HUES48 (cell line): ENCODE measurements around the gene RPA3.

Source experiments
- H3K27ac ChIP-seq: one replicate; pipeline ENCODE4 v1.7.0; 2013; ENCODE audit warnings: low read depth, low read length, inconsistent platforms
- H3K27me3 ChIP-seq: 2 replicates; pipeline ENCODE4 v1.6.1; 2013; ENCODE audit warnings: mild to moderate bottlenecking, low read length; ENCODE audit not compliant: control insufficient read depth, insufficient read depth
- H3K36me3 ChIP-seq: 2 replicates; pipeline ENCODE4 v1.6.1; 2013; ENCODE audit warnings: low read length; ENCODE audit not compliant: control insufficient read depth, insufficient read depth
- H3K4me1 ChIP-seq: 2 replicates; pipeline ENCODE4 v1.6.1; 2013; ENCODE audit warnings: mild to moderate bottlenecking, low read length; ENCODE audit not compliant: control insufficient read depth, insufficient read depth
- H3K4me3 ChIP-seq: 2 replicates; pipeline ENCODE4 v1.5.1; 2013; ENCODE audit warnings: mild to moderate bottlenecking, low read depth, low read length
- H3K9ac ChIP-seq: 2 replicates; pipeline ENCODE4 v1.6.1; 2013; ENCODE audit warnings: mild to moderate bottlenecking, low read depth, low read length, moderate library complexity
- H3K9me3 ChIP-seq: 2 replicates; pipeline ENCODE4 v1.6.1; 2013; ENCODE audit warnings: low read length; ENCODE audit not compliant: control insufficient read depth, insufficient read depth

Gene RPA3

GRCh38 chr7:7705318-7705717, 13.1 kb downstream of the RPA3 start:
- H3K4me3 ChIP-seq: no peak overlapping the region
- H3K4me1 ChIP-seq: peaks cover 56% of the 10 kb centered on the region
- H3K9ac ChIP-seq: no peak overlapping the region
- no peaks in the 10 kb centered on the region for H3K36me3 ChIP-seq
- no peaks in the 10 kb centered on the region for H3K27me3 ChIP-seq
- no peaks in the 10 kb centered on the region for H3K9me3 ChIP-seq
- no peak overlapping the region for H3K27ac ChIP-seq

- Histone ChIP-seq H3K27me3 (no peaks in the 10 kb centered on the region), H3K36me3 (no peaks in the 10 kb centered on the region), H3K27ac (no peak overlapping the region), H3K9me3 (no peaks in the 10 kb centered on the region), H3K9ac (no peak overlapping the region), H3K4me1 (peaks cover 52% of the 10 kb centered on the region), H3K4me3 (no peak overlapping the region)
Measured at GRCh38 chr7:7704867-7705266, 13.5 kb downstream of the RPA3 start.

GRCh38 chr7:7703427-7703826, 15.0 kb downstream of the RPA3 start:
- H3K27ac ChIP-seq: no peak overlapping the region
- H3K36me3 ChIP-seq: no peaks in the 10 kb centered on the region
- no peaks in the 10 kb centered on the region for H3K9me3 ChIP-seq

GRCh38 chr7:7702826-7703225, 15.6 kb downstream of the RPA3 start:
- Histone ChIP-seq H3K4me3 (no peak overlapping the region), H3K27me3 (no peaks in the 10 kb centered on the region), H3K36me3 (no peaks in the 10 kb centered on the region), H3K9me3 (no peaks in the 10 kb centered on the region), H3K4me1 (peaks cover 31% of the 10 kb centered on the region), H3K9ac (no peak overlapping the region; the same call in 1 of the 2 replicates), H3K27ac (no peak overlapping the region)

More at GRCh38 chr7:7703427-7703826, 15.0 kb downstream of the RPA3 start:
- no peak overlapping the region for H3K4me3 ChIP-seq
- H3K9ac ChIP-seq: no peak overlapping the region
- H3K4me1 ChIP-seq: peaks cover 37% of the 10 kb centered on the region
- H3K27me3 ChIP-seq: no peaks in the 10 kb centered on the region

- Histone ChIP-seq H3K4me1 (peaks cover 18% of the 10 kb centered on the region), H3K36me3 (no peaks in the 10 kb centered on the region), H3K27ac (no peak overlapping the region), H3K4me3 (no peak overlapping the region), H3K9me3 (no peaks in the 10 kb centered on the region), H3K27me3 (no peaks in the 10 kb centered on the region), H3K9ac (no peak overlapping the region)
Measured at GRCh38 chr7:7701527-7701926, 16.9 kb downstream of the RPA3 start.

- no peaks in the 10 kb centered on the region for H3K27me3 ChIP-seq
- H3K4me1 ChIP-seq: peaks cover 9% of the 10 kb centered on the region
- H3K9ac ChIP-seq: no peak overlapping the region
- no peaks in the 10 kb centered on the region for H3K36me3 ChIP-seq
- no peak overlapping the region for H3K4me3 ChIP-seq
- no peaks in the 10 kb centered on the region for H3K9me3 ChIP-seq
- H3K27ac ChIP-seq: no peak overlapping the region
Measured at GRCh38 chr7:7699970-7700369, 18.4 kb downstream of the RPA3 start.

- Histone ChIP-seq H3K9me3 (no peaks in the 10 kb centered on the region), H3K9ac (no peak overlapping the region), H3K4me3 (no peak overlapping the region), H3K27me3 (no peaks in the 10 kb centered on the region), H3K4me1 (peaks cover 6% of the 10 kb centered on the region; the same call in 1 of the 2 replicates), H3K36me3 (no peaks in the 10 kb centered on the region), H3K27ac (no peak overlapping the region)
Measured at GRCh38 chr7:7699380-7699779, 19.0 kb downstream of the RPA3 start.

GRCh38 chr7:7698930-7699329, 19.5 kb downstream of the RPA3 start:
- H3K9me3 ChIP-seq: no peaks in the 10 kb centered on the region
- no peak overlapping the region for H3K9ac ChIP-seq
- no peaks in the 10 kb centered on the region for H3K27me3 ChIP-seq
- no peaks in the 10 kb centered on the region for H3K36me3 ChIP-seq
- no peak overlapping the region for H3K27ac ChIP-seq
- no peak overlapping the region for H3K4me3 ChIP-seq
- peaks cover 6% of the 10 kb centered on the region; the same call in 1 of the 2 replicates for H3K4me1 ChIP-seq

- Histone ChIP-seq H3K4me3 (no peak overlapping the region), H3K27ac (no peak overlapping the region), H3K36me3 (no peaks in the 10 kb centered on the region), H3K4me1 (no peaks in the 10 kb centered on the region; the same call in 1 of the 2 replicates), H3K9ac (no peak overlapping the region), H3K27me3 (no peaks in the 10 kb centered on the region), H3K9me3 (no peaks in the 10 kb centered on the region)
Measured at GRCh38 chr7:7696458-7697119, 21.8 kb downstream of the RPA3 start.

- H3K9ac ChIP-seq: no peak overlapping the region
- H3K27ac ChIP-seq: no peak overlapping the region
- H3K9me3 ChIP-seq: no peaks in the 10 kb centered on the region
- H3K4me3 ChIP-seq: no peak overlapping the region
- H3K4me1 ChIP-seq: no peaks in the 10 kb centered on the region
- H3K27me3 ChIP-seq: no peaks in the 10 kb centered on the region
- H3K36me3 ChIP-seq: no peaks in the 10 kb centered on the region
Measured at GRCh38 chr7:7695111-7695817, 23.1 kb downstream of the RPA3 start.

- H3K9me3 ChIP-seq: no peaks in the 10 kb centered on the region
- H3K36me3 ChIP-seq: no peaks in the 10 kb centered on the region
- no peak overlapping the region for H3K27ac ChIP-seq
- H3K4me1 ChIP-seq: no peaks in the 10 kb centered on the region
- no peak overlapping the region for H3K4me3 ChIP-seq
- no peak overlapping the region for H3K9ac ChIP-seq
- H3K27me3 ChIP-seq: no peaks in the 10 kb centered on the region
Measured at GRCh38 chr7:7694542-7694941, 23.9 kb downstream of the RPA3 start.
